Urothelium cell line (cell line): ENCODE data around the gene THSD4.
"Not testable (repeated sequence)": the region's sequence is repeated elsewhere in the genome, so short reads cannot be mapped to it uniquely, and the experiment has no call there.

Source experiments
- DNase-seq: peaks from one replicate; pipeline ENCODE4 v3.0.0; 2011; ENCODE audit warnings: low spot score, mixed read lengths
- FAIRE-seq: peaks from 2 replicates; lab custom pipeline; 2011; peaks lifted over from hg19 to GRCh38; lab: Jason Lieb, UNC

The THSD4 gene

DNA sequence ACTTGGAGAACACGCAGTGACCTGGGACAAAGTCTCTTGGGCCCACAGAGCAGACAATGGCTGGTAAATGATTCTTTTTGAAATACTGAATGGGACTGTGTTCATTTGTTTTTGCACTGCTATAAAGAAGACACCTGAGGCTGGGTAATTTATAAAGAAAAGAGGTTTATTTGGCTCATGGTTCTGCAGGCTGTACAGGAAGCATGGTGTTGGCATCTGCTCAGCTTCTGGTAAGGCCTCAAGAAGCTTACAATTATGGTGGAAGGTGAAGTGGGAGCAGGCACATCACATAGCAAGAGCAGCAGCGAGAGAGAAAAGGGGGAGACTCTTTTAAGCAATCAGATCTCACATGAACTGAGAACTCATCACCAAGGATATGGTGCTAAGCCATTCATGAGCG lies 321.6 kb downstream of the THSD4 start:
- no peak for DNase-seq
- no peak for FAIRE-seq

DNA sequence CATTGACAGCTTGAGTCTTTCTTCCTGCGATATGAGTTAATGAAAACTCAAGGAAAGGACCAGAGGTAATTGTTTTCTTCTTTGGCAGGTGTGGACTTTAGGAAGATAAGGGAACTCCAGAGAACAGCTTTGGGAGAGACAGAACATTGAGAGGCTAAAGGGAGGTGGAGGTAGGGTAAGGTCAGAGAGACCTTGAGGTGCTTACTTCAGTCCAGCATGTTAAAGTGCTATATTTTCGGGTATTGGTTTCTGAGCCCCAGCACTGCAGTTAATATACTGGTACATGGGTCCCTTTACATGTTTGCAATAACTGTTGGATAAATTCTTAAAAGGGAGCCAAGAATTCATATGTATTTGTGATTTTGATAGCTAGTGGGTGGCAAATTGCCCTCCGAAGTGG lies 322.1 kb downstream of the THSD4 start:
- FAIRE-seq (no peak), DNase-seq (no peak)

DNA sequence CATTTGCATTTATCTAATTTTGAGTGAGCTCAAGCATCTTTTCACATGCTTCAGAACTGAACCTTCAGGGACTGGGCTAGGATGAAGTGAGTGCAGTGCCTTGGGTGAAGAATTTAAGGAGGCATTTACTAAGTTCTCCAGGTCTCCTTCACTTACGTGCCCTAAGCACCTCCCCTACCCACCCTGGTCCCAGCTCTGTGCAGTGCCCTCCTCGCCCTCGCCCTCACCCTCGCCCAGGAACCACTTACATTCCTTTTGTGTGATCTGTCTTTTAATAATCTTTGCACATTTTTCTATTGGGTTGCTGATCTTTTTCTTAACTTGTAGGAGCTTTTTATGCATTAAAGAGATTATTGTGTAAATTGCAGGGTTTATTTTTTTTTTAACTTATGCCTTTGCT lies 322.6 kb downstream of the THSD4 start:
- peak; percentile 48 for DNase-seq
- no peak for FAIRE-seq

DNA sequence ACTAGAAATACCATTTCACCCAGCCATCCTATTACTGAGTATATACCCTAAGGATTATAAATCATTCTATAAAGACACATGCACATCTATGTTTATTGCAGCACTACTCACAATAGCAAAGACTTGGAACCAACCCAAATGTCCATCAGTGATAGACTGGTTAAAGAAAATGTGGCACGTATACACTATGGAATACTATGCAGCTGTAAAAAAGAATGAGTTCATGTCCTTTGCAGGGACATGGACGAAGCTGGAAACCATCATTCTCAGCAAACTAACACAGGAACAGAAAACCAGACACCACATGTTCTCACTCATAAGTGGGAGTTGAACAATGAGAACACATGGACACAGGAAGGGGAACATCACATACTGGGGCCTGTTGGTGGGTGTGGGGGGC lies 324.2 kb downstream of the THSD4 start:
- not testable (repeated sequence) for FAIRE-seq, DNase-seq

DNA sequence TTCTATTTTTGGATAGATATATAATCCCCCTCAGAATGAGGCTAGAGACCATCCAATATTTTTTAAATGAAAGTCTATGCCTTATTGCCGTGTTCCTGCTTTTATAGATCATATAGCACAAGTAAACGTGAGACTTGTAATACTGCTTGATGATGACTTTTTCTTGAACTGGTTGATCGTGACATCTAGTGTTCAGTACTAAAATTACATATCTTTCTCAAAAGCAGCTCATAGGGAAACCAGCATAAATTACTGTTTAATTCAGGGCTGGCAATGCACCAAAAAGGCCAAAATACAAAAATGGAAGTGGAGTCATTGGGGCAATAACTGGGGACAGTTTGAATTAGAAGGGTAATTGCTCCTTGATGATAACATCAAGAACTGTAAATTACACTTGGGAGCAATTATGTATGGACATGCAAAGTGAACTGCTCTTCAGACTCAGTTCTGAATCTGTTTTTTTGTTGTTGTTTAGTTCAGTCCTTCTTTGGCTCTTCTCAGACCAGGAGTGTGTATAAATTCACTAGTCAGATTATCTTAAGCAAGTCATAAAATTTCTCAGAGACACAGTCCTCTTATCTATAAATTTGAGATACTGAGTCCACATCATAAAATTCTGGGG lies 325.3 kb downstream of the THSD4 start:
- DNase-seq (peak; percentile 32), FAIRE-seq (no peak)

DNA sequence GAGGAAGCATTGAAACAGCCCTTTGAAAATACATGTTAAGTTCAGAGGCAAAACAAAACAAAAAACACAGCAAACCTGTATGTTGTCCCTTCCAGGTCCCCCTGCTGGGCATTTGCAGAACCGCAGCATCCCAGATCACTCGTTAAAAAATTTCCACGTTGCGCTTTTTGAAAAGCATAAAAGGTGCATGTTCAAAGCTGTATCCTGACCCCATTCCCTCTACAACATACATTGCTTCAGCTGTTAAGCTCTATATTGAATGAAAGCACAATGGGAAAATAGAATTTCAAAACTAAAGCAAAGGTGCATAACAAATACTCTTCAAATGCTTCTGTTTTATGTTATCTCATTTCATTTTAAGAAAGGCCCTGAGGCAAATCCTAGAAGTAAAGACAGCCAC lies 328.3 kb downstream of the THSD4 start:
- peak; percentile 36 for DNase-seq
- FAIRE-seq, result no peak

DNA sequence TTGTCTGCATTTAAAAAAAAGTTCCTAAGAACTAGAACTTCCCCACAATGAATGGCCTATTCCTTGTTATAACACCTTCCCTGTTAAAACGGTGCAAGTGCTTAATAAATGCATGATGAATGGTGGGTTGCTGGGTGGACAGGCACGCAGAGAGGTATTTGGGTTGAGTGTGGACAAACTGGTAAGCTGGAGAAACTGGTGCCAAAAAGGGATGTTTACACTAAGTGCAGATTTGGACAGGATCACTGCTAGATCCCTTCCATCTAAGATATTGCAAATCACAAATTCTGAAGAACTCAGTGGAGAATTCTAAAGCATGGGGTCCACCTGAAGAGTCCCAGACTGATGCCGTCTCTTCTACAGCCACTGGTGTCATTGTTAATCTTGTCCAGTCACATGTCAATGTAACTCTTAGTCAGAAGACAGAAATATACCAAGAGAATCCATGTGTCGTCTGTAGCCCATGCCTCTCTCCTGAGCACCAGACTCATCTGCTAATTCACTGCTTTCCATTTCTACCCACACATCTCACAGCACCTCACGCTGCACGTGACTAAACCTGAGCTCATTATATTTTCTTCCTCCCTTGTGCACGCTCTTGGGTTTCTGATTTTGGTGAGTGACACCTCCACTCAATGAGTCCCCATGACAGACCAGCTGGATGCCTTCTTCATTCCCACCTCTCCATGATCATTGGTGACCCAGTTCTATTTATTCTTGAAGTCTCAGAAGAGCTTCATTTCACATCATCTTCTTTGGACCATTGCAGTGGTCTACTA lies 328.9 kb downstream of the THSD4 start:
- FAIRE-seq, result no peak
- DNase-seq, result no peak

DNA sequence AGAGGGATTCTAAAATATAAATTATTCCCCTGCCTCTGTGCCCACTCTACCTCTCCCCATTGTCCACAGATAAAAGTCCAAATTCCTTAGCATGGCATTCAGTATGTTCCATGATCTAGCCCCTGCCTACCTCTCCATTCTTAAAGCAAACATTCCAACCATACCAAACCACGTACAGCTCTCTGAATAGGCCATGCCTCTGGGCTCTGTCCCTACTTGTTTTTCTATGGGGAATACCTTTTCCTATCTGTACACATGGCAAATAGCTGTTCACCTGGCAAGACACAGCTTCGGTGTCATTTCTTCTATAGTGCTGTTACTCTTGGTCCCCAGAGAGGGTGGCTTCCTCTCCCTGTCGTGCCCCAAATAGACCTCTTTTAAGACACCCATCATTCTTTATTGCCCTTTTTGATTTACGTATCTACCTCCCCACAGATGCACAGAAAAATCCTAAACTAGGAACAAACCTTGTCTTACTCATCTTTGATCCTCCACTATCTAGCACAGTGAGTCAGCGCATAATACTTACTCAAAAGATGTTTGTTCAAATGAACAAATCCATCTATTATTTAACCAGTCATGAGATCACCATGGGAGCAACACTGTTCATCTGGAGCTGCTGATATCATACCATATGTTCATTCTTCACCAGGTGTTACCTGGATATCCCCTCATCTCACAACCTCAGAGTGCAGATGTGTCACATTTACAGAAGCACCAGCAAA lies 329.8 kb downstream of the THSD4 start:
- DNase-seq, result peak; percentile 42
- FAIRE-seq, result no peak

DNA sequence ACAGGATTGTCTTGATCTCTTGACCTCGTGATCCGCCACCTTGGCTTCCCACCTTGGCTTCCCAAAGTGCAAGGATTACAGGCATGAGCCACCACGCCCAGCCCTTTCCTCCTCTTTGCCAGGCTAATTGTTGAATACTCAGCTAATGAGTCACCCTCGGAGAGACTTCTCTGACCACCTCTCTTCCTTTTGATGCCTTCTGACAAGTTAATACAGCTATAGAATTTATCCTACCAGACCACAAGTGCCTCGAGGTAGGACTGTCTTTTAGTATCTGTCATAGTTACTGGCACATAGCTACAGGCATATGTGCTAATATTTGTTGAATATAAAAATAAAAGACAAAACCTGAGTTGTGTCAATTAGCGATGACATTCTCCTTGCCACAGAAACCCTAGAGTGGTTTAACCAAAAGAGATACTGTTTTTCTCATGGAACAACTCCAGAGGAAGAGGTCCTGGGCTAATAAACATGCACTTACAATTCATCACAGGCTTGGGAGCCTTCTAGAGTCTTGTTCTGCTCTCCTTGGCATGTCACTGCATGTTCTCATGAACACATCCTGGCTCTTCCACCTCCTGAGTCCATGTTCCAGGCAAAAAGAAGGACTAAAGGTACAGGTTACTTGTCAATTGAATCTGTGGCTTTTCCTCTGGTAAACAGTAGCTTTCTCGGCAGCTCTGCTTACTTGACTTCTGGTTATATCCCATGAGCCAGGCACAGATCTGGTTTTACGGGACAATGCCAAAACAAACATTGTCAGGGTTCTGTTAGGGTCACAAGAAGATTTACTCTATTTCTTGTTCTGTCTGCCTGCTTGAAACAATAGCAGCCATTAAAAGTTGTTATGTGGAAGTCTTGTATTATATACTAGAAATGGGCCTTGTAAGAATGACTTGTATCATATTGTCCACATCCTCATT lies 332.3 kb downstream of the THSD4 start:
- peak; percentile 66 for DNase-seq
- FAIRE-seq, result no peak

DNA sequence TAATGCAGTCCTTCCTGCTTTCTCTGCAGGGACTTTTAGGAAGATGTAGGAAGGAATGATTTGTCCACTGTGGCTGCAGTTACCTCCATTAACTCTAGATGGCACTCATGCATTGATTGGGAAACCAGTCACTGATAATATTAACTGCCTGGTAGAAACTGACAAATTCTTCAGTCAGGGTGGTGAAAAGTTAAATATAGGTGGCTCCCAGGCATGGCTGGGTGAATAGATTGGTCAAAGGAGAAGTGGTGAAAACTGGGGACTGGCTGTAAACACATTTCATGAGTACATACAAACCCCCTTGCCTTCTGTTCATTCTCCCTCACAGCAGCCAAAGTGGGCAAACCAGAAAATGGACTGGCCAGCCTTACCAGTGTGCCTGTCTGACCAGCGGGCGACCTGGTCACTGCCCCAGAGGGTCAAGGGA lies 333.4 kb downstream of the THSD4 start:
- DNase-seq (peak; percentile 52), FAIRE-seq (no peak)

DNA sequence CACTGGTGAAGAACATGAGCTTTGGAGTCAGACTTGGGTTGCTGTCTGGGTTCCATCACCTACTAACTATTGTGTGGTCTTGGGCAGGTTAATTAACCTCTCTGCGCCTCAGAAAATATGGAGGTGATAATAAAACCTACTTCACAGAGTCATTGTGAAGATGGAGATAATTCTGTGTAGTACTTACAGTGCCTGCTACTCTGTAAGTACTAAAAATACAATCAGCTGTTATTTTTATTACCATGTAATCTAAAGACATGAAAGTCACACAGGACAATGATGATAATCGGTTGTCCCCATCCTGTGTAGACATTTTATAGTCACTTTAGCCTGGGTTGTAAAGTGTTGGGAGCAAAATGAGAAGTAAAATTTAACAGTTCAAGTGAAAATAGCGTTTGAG lies 334.1 kb downstream of the THSD4 start:
- FAIRE-seq, result no peak
- no peak for DNase-seq

DNA sequence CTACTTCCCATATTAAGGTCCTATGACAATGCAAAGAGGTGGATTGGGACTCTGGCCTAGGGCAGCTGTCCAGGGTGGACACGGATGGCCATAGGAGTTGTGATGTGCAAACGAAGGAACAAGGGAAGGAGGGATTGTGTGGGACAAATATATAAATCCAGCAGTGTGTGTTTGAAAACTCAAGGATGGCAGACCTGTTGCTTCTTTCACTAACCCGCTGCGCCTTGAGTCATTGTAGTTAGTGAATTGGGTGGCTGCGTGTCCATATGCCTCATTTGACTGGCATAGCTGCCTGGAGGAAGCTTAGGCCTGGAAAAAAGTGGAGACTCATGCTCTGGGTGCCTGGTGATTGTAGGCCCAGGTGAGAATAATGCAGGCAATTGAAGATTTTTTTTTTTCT lies 334.7 kb downstream of the THSD4 start:
- FAIRE-seq (no peak), DNase-seq (no peak)

DNA sequence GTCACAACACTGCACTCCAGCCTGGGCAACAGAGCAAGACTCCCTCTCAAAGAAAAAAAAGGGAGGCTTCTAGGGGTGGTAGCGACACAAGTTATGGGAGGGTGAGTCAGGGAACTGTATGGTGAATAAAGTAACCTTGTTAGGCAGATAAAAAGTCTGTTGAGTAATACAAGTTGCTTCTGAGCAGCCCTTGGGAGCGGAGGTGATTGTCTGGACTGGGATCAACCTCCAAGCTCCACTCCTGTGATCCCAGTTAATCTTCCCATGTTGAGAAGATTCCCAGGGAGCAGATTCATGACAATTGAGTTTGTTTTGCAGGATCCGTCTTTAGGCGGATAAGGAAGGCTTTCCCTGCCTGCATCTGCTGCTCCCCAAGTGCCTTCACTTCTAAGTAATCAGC lies 335.9 kb downstream of the THSD4 start:
- no peak for DNase-seq
- FAIRE-seq, result no peak

DNA sequence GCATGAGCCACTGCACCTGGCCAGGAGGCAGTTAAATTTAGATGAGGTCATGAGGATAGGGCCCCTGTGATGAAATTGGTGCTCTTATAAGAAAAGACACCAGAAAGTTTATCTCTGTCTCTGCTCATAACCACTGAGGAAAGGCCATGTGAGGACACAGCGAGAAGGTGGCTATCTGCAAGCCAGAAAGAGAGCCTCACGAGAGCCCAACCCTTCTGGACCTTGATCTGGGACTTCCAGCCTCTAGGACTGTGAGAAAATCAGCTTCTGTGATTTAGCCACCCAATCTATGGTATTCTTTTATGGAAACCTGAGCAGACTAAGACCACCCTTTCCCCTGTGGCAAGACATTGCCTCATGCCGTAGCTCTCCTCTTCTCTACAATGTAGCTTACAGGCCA lies 337.6 kb downstream of the THSD4 start:
- no peak for DNase-seq
- no peak for FAIRE-seq

DNA sequence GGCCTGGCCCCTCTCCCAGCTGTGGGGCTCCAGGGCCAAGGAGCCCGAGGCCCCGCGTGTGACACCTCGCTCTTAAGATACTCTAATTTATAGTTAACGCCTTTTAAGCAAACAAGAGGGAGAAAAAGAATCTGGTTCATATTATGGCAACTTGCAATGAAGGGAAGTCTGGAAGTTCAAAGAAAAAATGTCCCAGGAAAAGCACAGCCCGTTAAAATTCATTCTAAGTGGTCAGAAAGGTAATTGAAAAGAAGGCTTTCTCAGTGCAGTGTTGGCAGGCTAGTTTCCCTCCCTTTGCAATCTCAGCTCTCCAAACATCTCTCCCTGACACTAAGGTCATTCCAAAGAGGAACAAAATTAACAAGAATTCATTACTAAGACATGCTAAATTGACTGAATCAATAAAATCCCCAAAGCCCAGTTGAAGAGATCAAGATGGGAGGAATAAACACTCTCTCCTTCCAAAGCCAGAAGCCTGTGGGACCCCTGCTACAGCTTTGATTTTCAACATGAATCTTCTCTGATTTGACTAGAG lies 339.3 kb downstream of the THSD4 start:
- no peak for FAIRE-seq

DNA sequence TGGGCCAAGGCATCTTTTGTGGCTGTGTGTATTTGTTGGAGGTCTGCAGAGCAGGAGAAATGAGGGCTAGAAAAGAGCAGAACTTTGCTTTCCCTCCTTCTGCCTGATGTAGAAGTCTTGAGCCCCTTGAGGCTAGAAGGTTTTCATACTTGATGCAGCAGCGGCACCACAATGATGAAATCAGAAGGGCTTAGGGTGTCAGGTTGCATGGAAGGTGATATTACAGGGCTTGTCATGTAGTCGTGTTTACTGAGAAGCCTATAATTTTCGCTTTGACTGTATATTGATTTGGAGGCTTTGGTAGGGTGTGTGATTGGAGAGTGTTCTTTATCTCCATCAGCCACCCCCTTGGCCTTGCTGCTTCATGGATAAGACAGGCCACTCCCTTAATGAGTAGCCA lies 339.8 kb downstream of the THSD4 start:
- DNase-seq (no peak), FAIRE-seq (no peak)

More for the DNA sequence above, 339.3 kb downstream of the THSD4 start:
- DNase-seq, result no peak

DNA sequence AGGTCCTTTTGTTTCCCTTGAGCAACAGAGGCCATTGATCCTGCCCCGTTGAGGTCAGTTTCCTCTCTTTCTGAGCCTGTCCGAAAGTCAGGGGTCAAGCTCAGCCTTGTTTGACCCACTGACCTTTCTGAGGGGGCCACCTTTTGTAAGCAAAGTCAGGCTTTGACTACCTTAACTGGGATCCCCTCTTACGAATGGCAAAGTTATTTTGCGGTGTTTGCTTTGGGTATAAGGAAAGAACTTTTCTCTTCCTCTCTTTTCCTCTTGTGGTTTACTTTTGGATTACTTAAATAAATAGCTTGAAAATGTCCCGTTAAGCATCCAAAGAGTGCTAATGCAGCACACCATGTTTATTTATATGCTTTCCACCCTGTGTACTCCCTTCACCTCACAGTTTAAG lies 340.6 kb downstream of the THSD4 start:
- FAIRE-seq (no peak), DNase-seq (no peak)

DNA sequence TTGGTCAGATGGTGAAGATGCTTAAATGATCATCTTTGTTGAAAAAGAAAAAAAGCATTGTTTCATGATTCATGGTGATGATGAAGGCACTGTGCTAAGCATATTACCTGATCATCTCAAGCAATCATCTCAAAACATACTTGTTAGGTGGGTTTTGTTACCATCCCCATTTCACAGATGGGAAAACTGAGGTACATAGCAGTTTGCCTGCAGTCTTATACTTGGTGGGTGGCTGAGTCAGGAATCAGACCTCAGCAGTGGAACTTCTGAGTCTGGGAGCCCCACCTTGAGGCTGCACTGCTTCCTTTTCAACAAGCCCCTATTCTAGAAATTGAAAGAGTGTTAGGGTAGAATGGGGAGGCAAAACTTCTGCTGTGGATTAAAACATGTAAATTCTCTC lies 341.1 kb downstream of the THSD4 start:
- FAIRE-seq (no peak), DNase-seq (no peak)

DNA sequence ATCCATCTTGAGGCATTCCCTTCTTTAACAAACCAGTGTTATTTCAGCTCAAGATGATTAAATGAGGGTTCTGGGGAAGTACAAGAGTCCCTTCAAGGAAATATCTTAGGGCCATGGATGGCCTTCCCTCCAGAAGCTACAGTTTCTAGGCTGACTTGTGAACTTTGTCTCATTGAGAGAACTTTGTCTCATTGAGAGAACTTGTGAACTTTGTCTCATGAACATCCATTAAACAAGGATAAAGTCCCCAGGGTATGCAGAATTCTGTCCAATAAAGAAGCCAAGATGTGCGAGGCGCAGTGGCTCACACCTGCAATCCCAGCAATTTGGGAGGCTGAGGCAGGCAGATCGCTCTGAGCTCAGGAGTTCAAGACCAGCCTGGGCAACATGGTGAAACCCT lies 341.5 kb downstream of the THSD4 start:
- FAIRE-seq (no peak), DNase-seq (no peak)

DNA sequence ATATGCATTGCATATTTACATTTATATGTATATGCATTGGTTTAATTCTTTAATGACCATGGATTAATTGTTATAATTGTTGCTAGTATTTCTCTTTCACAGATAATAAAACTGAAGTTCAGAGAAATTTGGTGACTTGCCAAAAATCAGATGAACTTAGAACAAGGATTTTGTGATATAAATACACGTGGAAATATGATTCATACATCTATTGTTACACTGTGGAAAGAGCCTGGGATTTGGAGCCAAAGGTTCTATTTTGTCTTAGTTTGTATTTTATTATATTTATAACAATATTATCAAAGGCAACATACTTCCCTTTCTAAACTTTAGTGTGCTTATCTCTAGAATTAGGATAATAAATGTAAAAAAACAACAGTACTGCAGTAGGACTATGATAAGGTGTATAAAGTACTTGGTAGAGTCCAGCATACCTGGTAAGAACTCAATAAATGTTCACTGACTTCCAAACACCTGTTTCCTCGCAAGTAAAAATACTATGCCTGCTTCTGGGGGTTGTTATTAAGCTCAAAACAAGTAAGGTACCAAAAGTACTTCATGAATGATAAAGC lies 342.9 kb downstream of the THSD4 start:
- no peak for DNase-seq
- FAIRE-seq, result no peak
